Left cardiac atrium (tissue), 4 donors: ENCODE measurements around the gene ADM2. TPM values are rescaled to one million over a fixed set of nuclear protein-coding genes. Genes with fewer than 3 reads are reported as not detected.
"Not testable (repeated sequence)": the region's sequence is repeated elsewhere in the genome, so short reads cannot be mapped to it uniquely, and the experiment has no call there.

ENCODE experiments used
- ATAC-seq, 2 donors: fragments of 200-7000 bp; cut with Tn5 transposase; one replicate each; pipeline ENCODE4 v1.9.1; 2020; ENCODE audit warnings: mild to moderate bottlenecking in 2 of 2, moderate library complexity in 2 of 2
- DNase-seq: peaks from one replicate; pipeline ENCODE4 v3.0.0-alpha.2; 2020
- intact Hi-C, 2 donors: fragments of 100-400 bp; cut with DNase I; formaldehyde crosslinking; loops; one replicate each; pipeline versions ENCODE4 v1.14.1 to v1.15.1; 2022 to 2023
- total RNA-seq, 2 donors: library from RNA; stranded (reverse); fragmentation: NEBNext Ultra II Directional; extraction: Animal tissue kit (Norgen Biotek cat#: 25700); gene quantifications; one replicate each; pipeline ENCODE4 v1.2.1, GENCODE V29; 2021
- donor health status: DM: no; HTN: yes; CAD: no.
- donor health status: DM: no; HTN: yes; CAD: no; lungs with severe emphysema.
- donor health status: DM: yes; HTN: yes; CAD: no.
- donor health status: Dilated cardiomyopathy.

ADM2 gene
- total RNA-seq, 2 donors from 2014 or later: 0.15 to 0.52 TPM

GRCh38 chr22:50529416-50529896 lies 48.1 kb downstream of the ADM2 start:
- intact Hi-C loops: no loop called here
- DNase-seq (peak; percentile 60), ATAC-seq (no peak)

GRCh38 chr22:50529897-50530579 lies 48.7 kb downstream of the ADM2 start, which contains the start of gene TYMP:
TYMP (minus strand) TSS chr22:50530012; CDS start chr22:50529709, 303 bp downstream.
- DNase-seq (peak; percentile 92), ATAC-seq (peak; percentile 32 to 44)
- intact Hi-C loops: no loop called here

- intact Hi-C loops: no loop called here
Observed at GRCh38 chr22:50530580-50530876, 49.2 kb downstream of the ADM2 start.

GRCh38 chr22:50530877-50531545 lies 49.7 kb downstream of the ADM2 start:
- DNase-seq (peak; percentile 93), ATAC-seq (peak; percentile 56 to 63)
- intact Hi-C loops: no loop called here

More at GRCh38 chr22:50530580-50530876, 49.2 kb downstream of the ADM2 start:
- DNase-seq (no peak), ATAC-seq (peak in 1 of 2 donors; percentile 0)

GRCh38 chr22:50531546-50531961 lies 50.2 kb downstream of the ADM2 start:
- DNase-seq: peak; percentile 77
- ATAC-seq: peak; percentile 25
- intact Hi-C loops: no loop called here

GRCh38 chr22:50531962-50532674 lies 50.8 kb downstream of the ADM2 start:
- intact Hi-C loops: no loop called here
- DNase-seq (peak; percentile 91), ATAC-seq (peak; percentile 50 to 56)

GRCh38 chr22:50532824-50533796 lies 51.8 kb downstream of the ADM2 start:
- DNase-seq (no peak), ATAC-seq (no peak)
- intact Hi-C loops: no loop called here

- ATAC-seq, intact Hi-C loops: not testable (repeated sequence)
- DNase-seq: peak; percentile 55
Observed at GRCh38 chr22:50533856-50534711, 52.7 kb downstream of the ADM2 start.

- intact Hi-C loops: no loop called here
- no peak for DNase-seq
- no peak for ATAC-seq
Observed at GRCh38 chr22:50535113-50535512, 53.8 kb downstream of the ADM2 start.

Other genes starting within 250 kb of the ADM2 start
- gene TUBGCP6, start 236.5 kb upstream of the ADM2 start, total RNA-seq: 10 to 100 TPM; 20.4 to 22.0 TPM
- gene HDAC10, start 230.3 kb upstream of the ADM2 start, total RNA-seq: 10 to 100 TPM; 11.2 to 14.2 TPM
- gene MAPK12, start 219.9 kb upstream of the ADM2 start, total RNA-seq: 10 to 100 TPM; 13.2 to 14.7 TPM
- 10 to 100 TPM; 13.3 to 15.4 TPM for gene MAPK11, start 211.2 kb upstream of the ADM2 start, total RNA-seq
- gene PLXNB2, start 173.9 kb upstream of the ADM2 start, total RNA-seq: 10 to 100 TPM; 76.2 to 91.5 TPM
- 1 to 10 TPM; 2.4 TPM for gene DENND6B, start 154.5 kb upstream of the ADM2 start, total RNA-seq
- gene PPP6R2, start 138.2 kb upstream of the ADM2 start, total RNA-seq: 10 to 100 TPM; 40.6 to 46.2 TPM
- gene SBF1, start 6.5 kb upstream of the ADM2 start, total RNA-seq: 10 to 100 TPM; 44.9 to 54.4 TPM
- gene MIOX, start 5.3 kb downstream of the ADM2 start, total RNA-seq: not detected
- gene LMF2, start 26.2 kb downstream of the ADM2 start, total RNA-seq: 10 to 100 TPM; 35.4 to 37.6 TPM
- 10 to 100 TPM; 29.8 to 32.7 TPM for gene NCAPH2, start 26.7 kb downstream of the ADM2 start, total RNA-seq
- gene SCO2, start 44.1 kb downstream of the ADM2 start, total RNA-seq: 1 to 10 TPM in 1 of 2 donors, not detected in 1; 1.3 TPM
- 10 to 100 TPM; 27.9 to 67.1 TPM for gene TYMP, start 48.5 kb downstream of the ADM2 start, total RNA-seq
- gene KLHDC7B, start 64.4 kb downstream of the ADM2 start, total RNA-seq: under 1 TPM in 1 of 2 donors, not detected in 1; 0.15 TPM
- gene SYCE3, start 81.4 kb downstream of the ADM2 start, total RNA-seq: not detected
- 100 to 1,000 TPM; 201 to 269 TPM for gene CPT1B, start 96.9 kb downstream of the ADM2 start, total RNA-seq
- 10 to 100 TPM; 31.6 to 35.3 TPM for gene CHKB, start 101.3 kb downstream of the ADM2 start, total RNA-seq
- 1 to 10 TPM in 1 of 2 donors, under 1 TPM in 1; 0.42 to 1.1 TPM for gene MAPK8IP2, start 119.2 kb downstream of the ADM2 start, total RNA-seq
- 10 to 100 TPM; 27.0 to 32.5 TPM for gene ARSA, start 146.6 kb downstream of the ADM2 start, total RNA-seq
- gene SHANK3, start 191.3 kb downstream of the ADM2 start, total RNA-seq: 10 to 100 TPM; 19.5 to 34.1 TPM